GM12878 (cell line): ENCODE measurements around the gene UGGT1. TPM values are rescaled to one million over a fixed set of nuclear protein-coding genes. Genes with fewer than 3 reads are reported as not detected.

ENCODE experiments used
- ATAC-seq: fragments of 200-7000 bp; cut with Tn5 transposase; 3 replicates; pipeline ENCODE4 v1.9.1; 2020; ENCODE audit warnings: mild to moderate bottlenecking, moderate library complexity
- BruUV-seq: library from RNA; stranded (reverse); fragments of 400-500 nt; replicated peaks from 2 replicates; lab custom pipeline; 2021; lab: Mats Ljungman, UMichigan
- CTCF ChIA-PET: fragments of 300-600 bp; sonication (Branson Sonifier 250); formaldehyde crosslinking; extraction: SDS; loops from one replicate; lab custom pipeline; 2021; ENCODE audit warnings: inconsistent platforms; lab: Yijun Ruan, JAX
- POLR2A ChIA-PET: fragments of 350-600 bp; formaldehyde crosslinking; extraction: SDS; loops from one replicate; lab custom pipeline; 2021; ENCODE audit warnings: inconsistent platforms; lab: Charles Lee
- RAD21 ChIA-PET: fragments of 300-600 bp; sonication (Branson Sonifier 250); formaldehyde crosslinking; loops from one replicate; lab custom pipeline; 2023; ENCODE audit warnings: antibody characterized with exemption; ENCODE audit not compliant: unreplicated experiment; lab: Charles Lee
- SMC1A ChIA-PET: fragments of 300-600 bp; sonication (Branson Sonifier 250); formaldehyde crosslinking; loops from one replicate; lab custom pipeline; 2023; ENCODE audit not compliant: unreplicated experiment, uncharacterized antibody; lab: Charles Lee
- DNase-seq: peaks from one replicate; pipeline ENCODE4 v3.0.0-alpha.2; 2011; ENCODE audit warnings: low read depth, low spot score
- FAIRE-seq: peaks from 3 replicates; lab custom pipeline; 2011; peaks lifted over from hg19 to GRCh38; lab: Jason Lieb, UNC
- H2AFZ ChIP-seq: 2 replicates; pipeline ENCODE4 v1.6.0; 2011; ENCODE audit warnings: low read depth, low read length, control low read depth; ENCODE audit not compliant: control insufficient read depth
- H3K27ac ChIP-seq: 2 replicates; pipeline ENCODE4 v1.5.1; 2011; ENCODE audit warnings: control low read depth; ENCODE audit not compliant: control insufficient read depth, insufficient read depth
- H3K27me3 ChIP-seq, 2 experiments: replicated peaks in 1 of 2; 2 replicates each; pipeline versions ENCODE4 v1.6.0 to v1.6.1; 2011; ENCODE audit warnings: low read length in 1 of 2; ENCODE audit not compliant: control insufficient read depth in 2 of 2, insufficient read depth in 2 of 2
- H3K36me3 ChIP-seq, 2 experiments: 2 replicates each; pipeline ENCODE4 v1.5.1; 2011; ENCODE audit warnings: low read length in 1 of 2; ENCODE audit not compliant: control insufficient read depth in 2 of 2, insufficient read depth in 2 of 2
- H3K4me1 ChIP-seq: 2 replicates; pipeline ENCODE4 v1.6.1; 2011; ENCODE audit warnings: mild to moderate bottlenecking, low read length, moderate library complexity, mixed read lengths; ENCODE audit not compliant: control insufficient read depth, insufficient read depth
- H3K4me2 ChIP-seq: 2 replicates; pipeline ENCODE4 v1.6.0; 2011; ENCODE audit warnings: control low read depth; ENCODE audit not compliant: control insufficient read depth, insufficient read depth
- H3K4me3 ChIP-seq: fragments of 200-600 bp; sonication (generic); 2 replicates; pipeline ENCODE4 v1.5.1; 2016
- H3K79me2 ChIP-seq: 2 replicates; pipeline ENCODE4 v1.6.0; 2011; ENCODE audit warnings: low read length; ENCODE audit not compliant: control insufficient read depth, insufficient read depth
- H3K9ac ChIP-seq: 2 replicates; pipeline ENCODE4 v1.8.0; 2011; ENCODE audit warnings: low read length, control low read depth, mixed read lengths; ENCODE audit not compliant: control insufficient read depth, insufficient read depth
- H3K9me3 ChIP-seq: replicated peaks from 3 replicates; pipeline ENCODE4 v1.5.1; 2011; ENCODE audit warnings: mild to moderate bottlenecking, low read length; ENCODE audit not compliant: control insufficient read depth, insufficient read depth
- H4K20me1 ChIP-seq: 2 replicates; pipeline ENCODE4 v1.6.0; 2011; ENCODE audit not compliant: control insufficient read depth, insufficient read depth
- BCL11A ChIP-seq: IDR thresholded peaks from 2 replicates; pipeline ENCODE4 v1.6.1; 2011; ENCODE audit warnings: low read depth, low read length
- CREM ChIP-seq: IDR thresholded peaks from 2 replicates; pipeline ENCODE4 v1.6.1; 2014; ENCODE audit warnings: antibody characterized with exemption, low read depth
- E2F4 ChIP-seq: IDR thresholded peaks from 2 replicates; pipeline ENCODE4 v1.6.1; 2012; ENCODE audit warnings: low read depth, low read length, improper control_type of control experiment
- E2F8 ChIP-seq: fragments of 450-650 bp; IDR thresholded peaks from 2 replicates; pipeline ENCODE4 v1.6.1; 2018; ENCODE audit warnings: mild to moderate bottlenecking, low read depth, moderate library complexity; ENCODE audit not compliant: partially characterized antibody
- JUND ChIP-seq: IDR thresholded peaks from 2 replicates; pipeline ENCODE4 v1.6.1; 2012; ENCODE audit warnings: low read depth, mild to moderate bottlenecking, low read length, improper control_type of control experiment, moderate library complexity
- MEF2A ChIP-seq: IDR thresholded peaks from 2 replicates; pipeline ENCODE4 v1.6.1; 2011; ENCODE audit warnings: low read depth, mild to moderate bottlenecking, low read length, moderate library complexity; ENCODE audit not compliant: insufficient read depth
- NBN ChIP-seq: fragments of 450-650 bp; IDR thresholded peaks from 2 replicates; pipeline ENCODE4 v1.6.1; 2016
- RB1 ChIP-seq: fragments of 450-650 bp; formaldehyde crosslinking; IDR thresholded peaks from 2 replicates; pipeline ENCODE4 v1.6.1; 2017; ENCODE audit warnings: mild to moderate bottlenecking, borderline replicate concordance
- SPI1 ChIP-seq: IDR thresholded peaks from 2 replicates; pipeline ENCODE4 v1.6.1; 2011; ENCODE audit warnings: low read depth, mild to moderate bottlenecking, low read length, moderate library complexity, borderline replicate concordance; ENCODE audit not compliant: insufficient read depth
- STAT1 ChIP-seq: fragments of 450-650 bp; conservative IDR thresholded peaks from 2 replicates; pipeline ENCODE4 v1.6.1; 2014; ENCODE audit warnings: antibody characterized with exemption, mild to moderate bottlenecking
- ZBTB4 ChIP-seq: fragments of 450-650 bp; formaldehyde crosslinking; IDR thresholded peaks from 2 replicates; pipeline ENCODE4 v1.4.0; 2022; ENCODE audit warnings: mild to moderate bottlenecking, moderate library complexity
- WGBS: methylation state at CpG from one replicate; pipeline ENCODE4 v1.1.6; 2016; ENCODE audit warnings: low lambda C conversion rate; ENCODE audit not compliant: insufficient replicate concordance, insufficient coverage; ENCODE audit errors: missing lambda C conversion rate; 5-methylcytosine and 5-hydroxymethylcytosine counted together
- in situ Hi-C: fragments of 300-500 bp; cut with MboI; formaldehyde crosslinking; loops from 9 replicates; pipeline ENCODE4 v1.14.3; 2018; ENCODE audit warnings: mixed read lengths
- intact Hi-C: fragments of 100-400 bp; cut with micrococcal nuclease; formaldehyde crosslinking; loops from one replicate; pipeline ENCODE4 v1.14.2; 2022; ENCODE audit not compliant: unreplicated experiment
- polyA plus RNA-seq, 11 experiments: library from polyadenylated mRNA; depleted of rRNA in 4 of 11; unstranded in 6 of 11; stranded (reverse) in 5 of 11; fragments of >200 nt; fragmentation: Nextera tagmentation in 4 of 11; fragmentation: Illumina TruSeq in 1 of 11; extraction: Ambion mirVana in 4 of 11; extraction: Trizol in 1 of 11; gene quantifications; 1 replicate in 1 of 11; 2 replicates in 10 of 11; pipeline versions ENCODE4 v1.2.1 to v1.2.3, GENCODE V29; 2011 to 2016; ENCODE audit warnings: inconsistent platforms in 2 of 11, missing spikeins in 2 of 11, low read depth in 1 of 11
- total RNA-seq, 4 experiments: library from RNA; depleted of rRNA in 3 of 4; stranded (reverse); fragments of >200 nt in 3 of 4; fragmentation: Illumina TruSeq in 1 of 4; extraction: Trizol in 1 of 4; gene quantifications; 2 replicates each; pipeline versions ENCODE4 v1.2.1 to v1.2.3, GENCODE V29; 2013 to 2021
- TF ChIP-seq, protein P1 (sequence below): IDR thresholded peaks from 2 replicates; pipeline ENCODE4 v1.6.1; 2012; ENCODE audit warnings: low read depth, low read length, improper control_type of control experiment
- TF ChIP-seq, protein P2 (sequence below): IDR thresholded peaks from 2 replicates; pipeline ENCODE4 v1.6.1; 2012; ENCODE audit warnings: low read depth, low read length, improper control_type of control experiment

Gene UGGT1
- total and polyA plus RNA-seq, 10 of the 15 experiments (the other 5 are each of a cell fraction or from before 2014, with no cell fraction given), result 4.1 to 49.8 (median 28.5) TPM

DNA sequence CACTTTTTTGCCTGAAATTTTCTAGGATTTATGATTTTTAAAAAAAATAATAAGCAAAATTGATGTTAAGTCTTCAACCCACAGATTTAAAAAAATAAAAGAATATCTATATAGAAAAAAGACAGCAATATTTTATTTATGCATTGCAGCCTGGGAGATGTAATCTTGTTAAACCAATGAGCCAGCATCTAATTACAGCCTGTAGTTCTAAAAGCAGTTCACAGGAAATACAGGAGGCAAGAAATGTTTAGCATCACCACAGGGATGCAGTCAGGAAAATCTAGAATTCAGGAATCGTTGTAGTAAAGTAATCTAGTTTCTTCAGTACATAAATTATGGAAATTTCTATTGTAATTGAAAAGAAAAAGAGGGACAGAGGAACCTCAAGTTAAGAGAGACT, 17.2 kb downstream of the UGGT1 start:
- peaks cover 6% of the 10 kb centered on the region; the same call in 1 of the 2 replicates for H3K4me1 ChIP-seq
- H3K27me3 ChIP-seq, result no peaks in the 10 kb centered on the region
- no peak for TF ChIP-seq E2F8
- TF ChIP-seq, protein P1, sequence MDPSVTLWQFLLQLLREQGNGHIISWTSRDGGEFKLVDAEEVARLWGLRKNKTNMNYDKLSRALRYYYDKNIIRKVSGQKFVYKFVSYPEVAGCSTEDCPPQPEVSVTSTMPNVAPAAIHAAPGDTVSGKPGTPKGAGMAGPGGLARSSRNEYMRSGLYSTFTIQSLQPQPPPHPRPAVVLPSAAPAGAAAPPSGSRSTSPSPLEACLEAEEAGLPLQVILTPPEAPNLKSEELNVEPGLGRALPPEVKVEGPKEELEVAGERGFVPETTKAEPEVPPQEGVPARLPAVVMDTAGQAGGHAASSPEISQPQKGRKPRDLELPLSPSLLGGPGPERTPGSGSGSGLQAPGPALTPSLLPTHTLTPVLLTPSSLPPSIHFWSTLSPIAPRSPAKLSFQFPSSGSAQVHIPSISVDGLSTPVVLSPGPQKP, result no peak
- TF ChIP-seq, protein P2, sequence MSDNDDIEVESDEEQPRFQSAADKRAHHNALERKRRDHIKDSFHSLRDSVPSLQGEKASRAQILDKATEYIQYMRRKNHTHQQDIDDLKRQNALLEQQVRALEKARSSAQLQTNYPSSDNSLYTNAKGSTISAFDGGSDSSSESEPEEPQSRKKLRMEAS, result no peak
- TF ChIP-seq JUND, result no peak
- no peak for TF ChIP-seq MEF2A
- no peak for TF ChIP-seq BCL11A
- TF ChIP-seq RB1, result no peak
- no peak for TF ChIP-seq ZBTB4 (CRISPR knock-in tag)
- TF ChIP-seq NBN, result no peak
- no peak for TF ChIP-seq CREM
- no peak for TF ChIP-seq E2F4
- no peak for TF ChIP-seq STAT1
- no peak for TF ChIP-seq SPI1
- DNase-seq, result no peak
- no peak overlapping the region for H3K4me2 ChIP-seq
- WGBS, result 95% methylated on average over 1 of the region's 1 CpG
- H4K20me1 ChIP-seq, result no peaks in the 10 kb centered on the region
- H3K27ac ChIP-seq, result no peak overlapping the region
- CTCF ChIA-PET, result interaction anchor here (1.1 kb wide), 1 partner anchor 12 kb away, joined by 3 read pairs; no protein-coding TSS in a partner anchor
- no peak overlapping the region for H3K4me3 ChIP-seq
- ATAC-seq, result no peak
- FAIRE-seq, result no peak
- no peak overlapping the region for H3K9ac ChIP-seq
- no TSS peak for BruUV-seq
- in situ Hi-C loops, result no loop called here
- POLR2A ChIA-PET, result no interaction called here
- H2AFZ ChIP-seq, result no peak overlapping the region
- RAD21 ChIA-PET, result no interaction called here
- H3K9me3 ChIP-seq, result no peaks in the 10 kb centered on the region
- SMC1A ChIA-PET, result no interaction called here
- peaks cover 11% of the 10 kb centered on the region for H3K79me2 ChIP-seq
- intact Hi-C loops, result no loop called here
- H3K36me3 ChIP-seq, result peaks cover 3 to 26% of the 10 kb centered on the region in 2 experiments
